NB4 (cell line): Measurements from ENCODE around the gene PRIMPOL.

ENCODE experiments used
- POLR2A ChIP-seq: IDR thresholded peaks from 2 replicates; pipeline ENCODE4 v1.6.1; 2011; ENCODE audit warnings: mild to moderate bottlenecking; ENCODE audit not compliant: insufficient read length; ENCODE audit errors: extremely low read depth
- TF ChIP-seq, protein P1 (sequence below): IDR thresholded peaks from one replicate; pipeline ENCODE4 v1.5.1; 2012; ENCODE audit warnings: low read depth, low read length
- TF ChIP-seq, protein P2 (sequence below): IDR thresholded peaks from 2 replicates; pipeline ENCODE4 v1.6.1; 2011; ENCODE audit warnings: low read depth, low read length

DNA sequence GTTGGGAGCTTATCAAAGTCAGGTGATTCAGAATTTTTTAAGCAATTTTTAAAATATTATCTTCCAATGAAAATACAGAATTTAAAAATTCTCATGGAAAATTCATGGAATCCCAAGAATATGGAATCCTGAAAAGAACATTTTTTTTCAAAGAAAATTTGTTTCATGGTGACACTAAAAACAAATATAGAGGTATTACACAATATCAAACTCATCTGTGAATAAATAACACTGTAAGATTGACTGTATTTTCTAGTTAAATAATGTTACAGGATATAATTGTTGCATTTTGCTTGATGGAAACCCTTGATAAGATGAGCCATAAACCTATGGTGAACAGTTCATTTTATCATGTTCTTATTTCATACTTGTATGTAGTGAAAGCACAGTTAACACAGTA lies 11.4 kb downstream of the PRIMPOL start:
- TF ChIP-seq, protein P1, sequence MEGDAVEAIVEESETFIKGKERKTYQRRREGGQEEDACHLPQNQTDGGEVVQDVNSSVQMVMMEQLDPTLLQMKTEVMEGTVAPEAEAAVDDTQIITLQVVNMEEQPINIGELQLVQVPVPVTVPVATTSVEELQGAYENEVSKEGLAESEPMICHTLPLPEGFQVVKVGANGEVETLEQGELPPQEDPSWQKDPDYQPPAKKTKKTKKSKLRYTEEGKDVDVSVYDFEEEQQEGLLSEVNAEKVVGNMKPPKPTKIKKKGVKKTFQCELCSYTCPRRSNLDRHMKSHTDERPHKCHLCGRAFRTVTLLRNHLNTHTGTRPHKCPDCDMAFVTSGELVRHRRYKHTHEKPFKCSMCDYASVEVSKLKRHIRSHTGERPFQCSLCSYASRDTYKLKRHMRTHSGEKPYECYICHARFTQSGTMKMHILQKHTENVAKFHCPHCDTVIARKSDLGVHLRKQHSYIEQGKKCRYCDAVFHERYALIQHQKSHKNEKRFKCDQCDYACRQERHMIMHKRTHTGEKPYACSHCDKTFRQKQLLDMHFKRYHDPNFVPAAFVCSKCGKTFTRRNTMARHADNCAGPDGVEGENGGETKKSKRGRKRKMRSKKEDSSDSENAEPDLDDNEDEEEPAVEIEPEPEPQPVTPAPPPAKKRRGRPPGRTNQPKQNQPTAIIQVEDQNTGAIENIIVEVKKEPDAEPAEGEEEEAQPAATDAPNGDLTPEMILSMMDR = no peak
- no peak for TF ChIP-seq POLR2A
- TF ChIP-seq, protein P2, sequence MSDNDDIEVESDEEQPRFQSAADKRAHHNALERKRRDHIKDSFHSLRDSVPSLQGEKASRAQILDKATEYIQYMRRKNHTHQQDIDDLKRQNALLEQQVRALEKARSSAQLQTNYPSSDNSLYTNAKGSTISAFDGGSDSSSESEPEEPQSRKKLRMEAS = no peak
